Measurements from ENCODE around the gene ZNF552.
A peak's percentile ranks its signal among the peaks of the same experiment; 100 is the strongest.
"Not testable (repeated sequence)": the region's sequence is repeated elsewhere in the genome, so short reads cannot be mapped to it uniquely, and the experiment has no call there.

ZNF552 gene

GRCh38 chr19:57814505-57815246, at the start of gene ZNF552:
ZNF552 (minus strand) TSS chr19:57814913; CDS start chr19:57814743, 170 bp downstream.
- DNase-seq = peak; percentile 38 to 57 (median 47)

DNA sequence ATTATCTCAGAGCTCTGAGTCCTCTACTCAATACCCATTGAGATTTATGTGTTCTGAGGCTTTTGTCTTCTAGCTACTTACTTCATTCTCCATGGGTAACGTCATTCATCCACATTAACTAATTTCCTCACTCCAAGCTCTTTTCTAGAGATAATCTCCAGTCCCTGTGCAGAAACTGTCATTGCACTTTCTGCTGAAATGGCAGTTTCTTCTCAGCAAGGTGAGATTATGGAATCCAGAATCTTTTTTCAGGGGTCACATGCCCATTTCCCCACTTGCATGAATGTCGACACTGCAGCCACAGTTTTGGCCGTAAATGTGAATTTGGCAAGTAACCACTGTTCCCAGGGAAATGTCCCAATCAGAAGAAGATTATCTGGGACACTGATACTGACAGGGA, 47.6 kb upstream of the ZNF552 start:
- DNase-seq = not testable (repeated sequence)

- not testable (repeated sequence) for DNase-seq
These were observed 39.4 kb upstream of the ZNF552 start for GRCh38 chr19:57854117-57854516.

DNA sequence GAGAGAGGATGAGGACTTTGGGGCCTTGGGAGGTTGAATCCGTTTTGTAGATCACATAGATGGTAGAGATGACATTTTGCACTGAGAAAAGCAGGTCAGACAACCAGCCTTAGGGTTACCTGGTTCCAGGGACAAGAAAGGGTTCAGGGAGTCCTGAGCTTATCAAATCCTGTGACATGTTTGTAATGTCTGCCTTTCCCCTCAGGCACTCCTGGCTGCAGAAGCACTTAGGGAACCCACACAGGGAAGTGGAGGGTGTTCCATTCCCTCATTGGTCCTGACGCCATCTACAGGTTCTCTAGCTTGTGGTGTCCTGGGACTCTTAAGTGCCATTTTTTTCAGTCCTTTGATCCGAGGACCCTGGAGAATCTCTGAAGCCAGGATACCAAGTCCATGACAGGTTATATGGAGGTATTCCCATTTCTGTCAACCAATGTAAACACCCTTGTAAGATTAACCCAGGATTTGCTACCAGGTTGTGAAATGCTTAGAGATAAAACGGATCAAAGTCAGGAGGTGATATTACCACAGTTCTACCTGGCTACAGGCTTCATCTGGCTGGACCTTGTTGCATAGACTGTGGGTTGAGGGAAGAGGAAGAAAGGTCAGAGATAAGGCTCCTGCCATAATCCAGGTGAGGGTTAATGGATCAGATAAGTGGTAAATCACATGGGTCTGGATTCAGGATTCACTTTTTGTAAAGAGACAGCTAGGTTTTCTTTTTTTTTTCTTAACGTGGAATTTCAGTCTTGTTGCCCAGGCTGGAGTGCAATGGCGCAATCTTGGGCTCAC, 37.3 kb upstream of the ZNF552 start:
- DNase-seq = not testable (repeated sequence)

GRCh38 chr19:57850553-57851017, 35.9 kb upstream of the ZNF552 start:
- no peak for DNase-seq

DNA sequence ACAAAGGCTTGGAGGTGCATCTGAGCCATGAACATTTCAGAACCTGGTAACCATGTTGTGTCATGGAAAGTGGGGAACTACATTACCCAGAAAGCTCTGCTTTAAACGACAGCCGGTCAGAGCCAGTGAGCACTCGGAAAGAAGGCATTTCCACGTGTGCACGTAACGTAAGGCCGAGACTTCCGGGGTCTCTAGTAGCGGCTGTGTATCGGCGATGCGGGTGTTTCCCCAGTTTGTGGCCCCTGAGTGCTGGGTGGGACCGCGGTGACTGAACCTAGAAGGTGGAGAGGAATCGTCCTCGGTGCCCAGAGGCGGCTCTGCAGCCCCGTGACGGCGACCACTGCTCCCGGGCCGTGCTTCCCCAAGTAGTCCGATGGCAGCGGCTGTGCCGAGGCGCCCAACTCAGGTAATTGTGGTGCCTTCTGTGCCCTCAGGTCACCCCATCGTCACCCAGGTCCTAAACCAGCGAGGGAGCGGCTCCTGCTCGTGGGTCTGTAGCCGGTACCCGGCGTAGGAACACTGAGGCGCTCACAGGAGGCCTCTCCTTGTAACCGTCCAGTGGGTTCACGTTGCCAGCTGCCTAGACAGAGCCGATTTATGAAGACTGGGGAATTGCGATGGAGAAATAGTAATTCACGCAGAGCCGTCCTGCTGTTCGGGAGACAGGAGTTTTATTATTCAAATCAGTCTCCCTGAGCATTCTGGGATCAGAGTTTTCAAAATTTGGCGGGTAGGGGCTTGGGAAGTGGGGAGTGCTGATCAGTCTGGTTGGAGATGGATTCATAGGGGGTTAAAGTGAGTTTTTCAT, 35.2 kb upstream of the ZNF552 start, which contains the start of gene ZNF587:
Gene ZNF587 (plus strand): TSS at position 194 of the 808 bp plus-strand sequence. CDS start 180 bp downstream, at position 374.
- peak; percentile 32 to 59 (median 50) for DNase-seq

GRCh38 chr19:57849162-57849665, 34.5 kb upstream of the ZNF552 start:
- not testable (repeated sequence) for DNase-seq

- not testable (repeated sequence) for DNase-seq
These were observed 32.5 kb upstream of the ZNF552 start for GRCh38 chr19:57847164-57847563.

DNA sequence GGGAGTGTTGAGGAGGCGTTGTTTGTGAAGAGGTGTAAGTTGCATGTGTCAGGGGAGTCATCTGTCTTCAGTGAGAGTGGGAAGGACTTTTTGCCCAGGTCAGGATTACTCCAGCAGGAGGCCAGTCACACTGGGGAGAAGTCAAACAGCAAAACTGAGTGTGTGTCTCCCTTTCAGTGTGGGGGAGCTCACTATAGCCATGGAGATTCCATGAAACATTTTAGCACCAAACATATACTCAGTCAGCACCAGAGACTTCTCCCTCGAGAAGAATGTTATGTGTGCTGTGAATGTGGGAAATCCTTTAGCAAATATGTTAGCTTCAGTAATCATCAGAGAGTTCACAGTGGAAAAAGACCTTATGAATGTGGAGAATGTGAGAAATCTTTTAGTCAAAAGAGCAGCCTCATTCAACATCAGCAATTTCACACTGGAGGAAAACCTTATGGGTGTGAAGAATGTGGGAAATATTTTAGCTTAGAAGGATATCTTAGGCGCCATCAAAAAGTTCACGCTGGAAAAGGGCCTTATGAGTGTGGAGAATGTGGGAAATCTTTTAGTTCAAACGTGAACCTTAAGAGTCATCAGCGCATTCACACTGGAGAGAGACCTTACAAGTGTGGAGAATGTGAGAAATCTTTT, 26.5 kb upstream of the ZNF552 start:
- DNase-seq = no peak

- not testable (repeated sequence) for DNase-seq
These were observed 24.0 kb upstream of the ZNF552 start for GRCh38 chr19:57838622-57839191.

DNA sequence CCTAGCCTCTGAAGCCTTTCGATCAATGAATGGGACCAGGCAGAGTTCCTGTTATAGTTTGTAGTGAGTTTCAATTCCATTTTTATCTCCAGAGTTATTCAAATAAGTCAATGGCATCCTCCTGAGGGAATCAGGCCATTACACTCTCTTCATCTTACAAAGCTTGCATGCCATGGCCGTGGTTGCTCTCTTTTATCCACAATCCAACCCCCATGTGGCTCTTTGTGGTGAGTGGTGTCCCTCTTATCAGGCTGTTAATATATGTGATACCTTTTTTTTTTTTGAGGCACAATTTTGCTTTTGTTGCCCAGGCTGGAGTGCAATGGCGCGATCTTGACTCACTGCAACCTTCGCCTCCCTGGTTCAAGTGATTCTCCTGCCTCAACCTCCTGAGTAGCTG, 22.3 kb upstream of the ZNF552 start:
- not testable (repeated sequence) for DNase-seq

- DNase-seq = peak in 3 of 4 experiments; percentile 2 to 26 (median 4)
These were observed 15.4 kb upstream of the ZNF552 start, which contains the start of gene ZNF587B for GRCh38 chr19:57830071-57830602. ZNF587B (plus strand) TSS chr19:57830299; CDS start chr19:57830529, 230 bp downstream.

GRCh38 chr19:57829316-57829715, 14.6 kb upstream of the ZNF552 start:
- no peak for DNase-seq

GRCh38 chr19:57825511-57825910, 10.8 kb upstream of the ZNF552 start:
- DNase-seq = no peak

DNA sequence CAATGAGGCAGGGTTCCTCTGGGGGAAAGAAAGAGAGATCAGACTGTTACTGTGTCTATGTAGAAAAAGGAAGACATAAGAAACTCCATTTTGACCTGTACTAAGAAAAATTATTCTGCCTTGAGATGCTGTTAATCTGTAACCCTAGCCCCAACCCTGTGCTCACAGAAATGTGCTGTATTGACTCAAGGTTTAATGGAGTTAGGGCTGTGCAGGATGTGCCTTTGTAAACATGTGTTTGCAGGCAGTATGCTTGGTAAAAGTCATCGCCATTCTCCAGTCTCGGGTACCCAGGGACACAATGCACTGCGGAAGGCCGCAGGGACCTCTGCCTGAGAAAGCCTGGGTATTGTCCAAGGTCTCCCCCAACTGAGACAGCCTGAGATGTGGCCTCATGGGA, 8.9 kb upstream of the ZNF552 start:
- DNase-seq = not testable (repeated sequence)

GRCh38 chr19:57823155-57823554, 8.4 kb upstream of the ZNF552 start:
- not testable (repeated sequence) for DNase-seq

DNA sequence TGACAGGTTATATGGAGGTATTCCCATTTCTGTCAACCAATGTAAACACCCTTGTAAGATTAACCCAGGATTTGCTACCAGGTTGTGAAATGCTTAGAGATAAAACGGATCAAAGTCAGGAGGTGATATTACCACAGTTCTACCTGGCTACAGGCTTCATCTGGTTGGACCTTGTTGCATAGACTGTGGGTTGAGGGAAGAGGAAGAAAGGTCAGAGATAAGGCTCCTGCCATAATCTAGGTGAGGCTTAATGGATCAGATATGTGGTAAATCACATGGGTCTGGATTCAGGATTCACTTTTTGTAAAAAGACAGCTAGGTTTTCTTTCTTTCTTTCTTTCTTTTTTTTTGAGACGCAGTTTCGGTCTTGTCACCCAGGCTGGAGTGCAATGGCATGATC, 6.8 kb upstream of the ZNF552 start:
- DNase-seq = not testable (repeated sequence)

DNA sequence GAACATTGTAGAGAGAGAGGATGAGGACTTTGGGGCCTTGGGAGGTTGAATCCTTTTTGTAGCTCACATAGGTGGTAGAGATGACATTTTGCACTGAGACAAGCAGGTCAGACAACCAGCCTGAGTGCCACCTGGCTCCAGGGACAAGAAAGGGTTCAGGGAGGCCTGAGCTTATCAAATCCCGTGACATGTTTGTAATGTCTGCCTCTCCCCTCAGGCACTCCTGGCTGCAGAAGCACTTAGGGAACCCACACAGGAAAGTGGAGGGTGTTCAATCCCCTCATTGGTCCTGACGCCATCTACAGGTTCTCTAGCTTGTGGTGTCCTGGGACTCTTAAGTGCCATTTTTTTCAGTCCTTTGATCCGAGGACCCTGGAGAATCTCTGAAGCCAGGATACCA, 6.4 kb upstream of the ZNF552 start:
- DNase-seq = not testable (repeated sequence)

GRCh38 chr19:57820599-57820998, 5.9 kb upstream of the ZNF552 start:
- DNase-seq = no peak

- peak; percentile 39 to 66 (median 50) for DNase-seq
These were observed 4.9 kb upstream of the ZNF552 start for GRCh38 chr19:57819475-57820148.

GRCh38 chr19:57818378-57818777, 3.7 kb upstream of the ZNF552 start:
- DNase-seq = no peak
